ENCODE results near the gene EIF4G3. TPM values are rescaled to one million over a fixed set of nuclear protein-coding genes. Genes with fewer than 3 reads are reported as not detected.
A peak's percentile ranks its signal among the peaks of the same experiment; 100 is the strongest.
"Not testable (repeated sequence)": the region's sequence is repeated elsewhere in the genome, so short reads cannot be mapped to it uniquely, and the experiment has no call there.

EIF4G3 gene
- total and polyA plus RNA-seq, 5 experiments from 2014 or later: 4.0 to 16.5 (median 7.9) TPM

DNA sequence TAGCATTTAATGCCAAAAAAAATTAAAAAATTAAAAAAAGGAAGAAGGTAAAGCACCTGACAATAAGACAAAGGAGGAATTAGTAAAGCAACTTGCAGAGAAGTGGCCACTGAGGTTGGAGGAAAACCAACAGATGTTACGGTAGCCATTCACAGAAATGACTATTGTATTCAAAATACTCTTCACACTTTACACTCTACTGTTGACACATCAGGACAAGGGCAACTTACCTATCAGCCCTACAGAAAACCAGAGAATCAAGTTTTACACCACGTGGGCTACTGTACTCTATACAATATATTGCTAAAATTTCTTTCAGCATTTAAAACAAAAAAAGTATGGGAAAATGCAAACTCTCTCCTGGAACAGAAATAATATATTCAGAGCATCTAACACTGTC is 70.0 kb downstream of the EIF4G3 start:
- no peak overlapping the region for H3K4me3 Mint-ChIP-seq
- no peak for ATAC-seq
- H3K27me3 Mint-ChIP-seq: no peaks in the 10 kb centered on the region
- H3K4me1 Mint-ChIP-seq: no peaks in the 10 kb centered on the region
- H3K27ac Mint-ChIP-seq: peak overlapping the region in 1 of 10 donors; percentile 11
- POLR2A ChIA-PET: no interaction called here
- H3K36me3 Mint-ChIP-seq: peaks cover 6 to 21% (median 12%) of the 10 kb centered on the region in 3 donors
- no peaks in the 10 kb centered on the region for H3K9me3 Mint-ChIP-seq
- no peak for DNase-seq

DNA sequence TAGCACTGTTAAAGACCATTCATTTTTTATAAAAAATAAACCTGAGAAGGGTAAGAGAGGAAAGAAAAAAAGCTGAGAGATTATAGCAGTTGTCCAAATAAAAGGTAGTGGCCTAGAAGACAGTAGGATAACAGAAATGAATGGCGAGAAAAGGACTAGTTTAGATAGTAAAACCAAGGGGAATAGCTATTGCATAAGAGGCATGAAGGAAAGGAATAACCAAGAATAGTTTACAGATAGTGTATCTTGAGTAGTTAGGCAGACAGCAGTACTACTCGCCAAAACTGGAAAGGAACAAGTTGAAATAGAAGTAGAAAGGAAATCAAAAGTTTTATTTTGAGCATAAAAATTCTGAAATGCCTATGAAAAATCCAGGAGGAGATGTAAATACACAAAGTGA is 70.5 kb downstream of the EIF4G3 start:
- ATAC-seq: no peak
- Mint-ChIP-seq H3K4me1 (no peaks in the 10 kb centered on the region), H3K4me3 (no peak overlapping the region), H3K9me3 (no peaks in the 10 kb centered on the region), H3K27me3 (no peaks in the 10 kb centered on the region), H3K36me3 (peaks cover 6 to 21% (median 12%) of the 10 kb centered on the region in 3 donors), H3K27ac (peak overlapping the region in 1 of 10 donors; percentile 11)
- DNase-seq: no peak
- POLR2A ChIA-PET: interaction anchor here (0.6 kb wide), 1 partner anchor 11 kb away, joined by 5 read pairs; no protein-coding TSS in a partner anchor

DNA sequence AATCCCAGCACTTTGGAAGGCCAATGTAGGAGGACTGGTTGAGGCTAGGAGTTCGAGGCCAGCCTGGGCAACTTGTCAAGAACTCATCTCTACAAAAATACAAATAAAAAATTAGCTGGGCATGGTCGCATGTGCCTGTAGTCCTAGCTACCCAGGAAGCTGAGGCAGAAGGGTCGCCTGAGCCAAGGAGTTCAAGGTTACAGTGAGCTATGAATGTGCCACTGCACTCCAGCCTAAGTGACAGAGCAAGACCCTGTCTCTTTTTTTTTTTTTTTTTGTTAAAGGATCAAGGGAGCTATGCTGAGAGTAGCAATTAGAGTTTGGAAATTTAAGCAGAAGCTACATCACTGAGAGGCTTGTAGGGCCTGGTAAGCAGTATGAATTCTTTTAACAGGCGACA is 70.9 kb downstream of the EIF4G3 start:
- no peak for DNase-seq
- peaks cover 0 to 1% (median 0%) of the 10 kb centered on the region in 4 donors for H3K4me1 Mint-ChIP-seq
- no peak overlapping the region for H3K27ac Mint-ChIP-seq
- H3K27me3 Mint-ChIP-seq: no peaks in the 10 kb centered on the region
- POLR2A ChIA-PET: interaction anchor here (0.6 kb wide), 1 partner anchor 11 kb away, joined by 5 read pairs; no protein-coding TSS in a partner anchor
- ATAC-seq: no peak
- peaks cover 6 to 21% (median 14%) of the 10 kb centered on the region in 3 donors for H3K36me3 Mint-ChIP-seq
- no peak overlapping the region for H3K4me3 Mint-ChIP-seq
- H3K9me3 Mint-ChIP-seq: no peaks in the 10 kb centered on the region

DNA sequence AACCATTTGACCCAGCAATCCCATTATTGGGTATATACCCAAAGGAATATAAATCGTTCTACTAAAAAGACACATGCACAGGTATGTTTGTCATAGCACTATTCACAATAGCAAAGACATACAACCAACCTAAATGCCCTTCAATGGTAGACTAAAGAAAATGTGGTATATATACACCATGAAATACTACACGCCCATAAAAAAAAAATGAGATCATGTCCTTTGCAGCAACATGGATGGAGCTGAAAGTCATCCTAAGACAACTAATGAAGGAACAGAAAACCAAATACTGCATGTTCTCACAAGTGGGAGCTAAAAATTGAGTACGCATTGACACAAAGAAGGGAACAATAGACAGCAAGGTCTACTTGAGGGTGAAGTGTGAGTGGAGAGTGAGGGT is 72.0 kb downstream of the EIF4G3 start:
- no peaks in the 10 kb centered on the region for H3K27me3 Mint-ChIP-seq
- POLR2A ChIA-PET: no interaction called here
- H3K36me3 Mint-ChIP-seq: peaks cover 6 to 21% (median 17%) of the 10 kb centered on the region in 3 donors
- no peak overlapping the region for H3K4me3 Mint-ChIP-seq
- DNase-seq (no peak), ATAC-seq (no peak)
- no peaks in the 10 kb centered on the region for H3K9me3 Mint-ChIP-seq
- peaks cover 0 to 7% (median 0%) of the 10 kb centered on the region in 4 donors for H3K4me1 Mint-ChIP-seq
- H3K27ac Mint-ChIP-seq: no peak overlapping the region

DNA sequence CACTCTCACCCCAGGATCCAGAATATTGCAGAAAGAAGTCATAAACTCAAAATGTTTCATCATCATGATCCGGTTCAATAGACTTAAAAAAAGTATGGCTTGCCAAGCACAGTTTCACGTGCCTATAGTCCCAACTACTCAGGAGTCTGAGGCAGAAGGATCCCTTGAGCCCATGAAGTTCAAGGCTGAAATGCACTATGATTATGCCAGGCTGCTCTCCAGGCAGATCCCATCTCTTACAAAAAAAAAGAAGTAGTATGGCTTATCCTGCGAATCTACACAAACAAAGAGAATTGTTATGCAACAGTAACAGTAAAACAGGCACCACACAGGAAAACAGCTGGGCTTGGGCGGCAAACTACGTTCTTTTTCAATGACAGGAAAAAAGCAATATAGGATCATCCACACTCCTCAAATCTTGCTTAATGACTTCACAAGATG is 76.2 kb downstream of the EIF4G3 start:
- H3K27ac Mint-ChIP-seq: no peak overlapping the region
- ATAC-seq (no peak), DNase-seq (no peak)
- H3K4me1 Mint-ChIP-seq: peaks cover 0 to 13% (median 0%) of the 10 kb centered on the region in 4 donors
- H3K4me3 Mint-ChIP-seq: no peak overlapping the region
- no peaks in the 10 kb centered on the region for H3K9me3 Mint-ChIP-seq
- no peaks in the 10 kb centered on the region for H3K27me3 Mint-ChIP-seq
- POLR2A ChIA-PET: no interaction called here
- peaks cover 6 to 40% (median 19%) of the 10 kb centered on the region in 3 donors for H3K36me3 Mint-ChIP-seq

DNA sequence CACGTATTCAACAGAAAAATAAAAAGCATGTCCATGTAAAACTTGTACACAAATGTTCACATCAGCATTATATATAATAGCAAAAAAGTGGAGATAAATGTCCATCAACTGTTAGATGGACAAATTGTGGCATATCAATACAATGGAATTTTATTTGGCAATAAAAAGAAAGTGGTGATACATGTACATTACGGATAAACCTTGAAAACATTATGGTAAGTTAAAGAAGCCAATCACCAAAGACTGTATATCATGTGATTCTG is 76.9 kb downstream of the EIF4G3 start:
- ATAC-seq: no peak
- H3K36me3 Mint-ChIP-seq: peaks cover 6 to 37% (median 16%) of the 10 kb centered on the region in 3 donors
- peaks cover 0 to 3% (median 0%) of the 10 kb centered on the region in 9 donors for H3K9me3 Mint-ChIP-seq
- no peaks in the 10 kb centered on the region for H3K27me3 Mint-ChIP-seq
- POLR2A ChIA-PET: no interaction called here
- H3K4me1 Mint-ChIP-seq: peaks cover 0 to 13% (median 0%) of the 10 kb centered on the region in 4 donors
- H3K27ac Mint-ChIP-seq: no peak overlapping the region
- H3K4me3 Mint-ChIP-seq: no peak overlapping the region
- DNase-seq: no peak

DNA sequence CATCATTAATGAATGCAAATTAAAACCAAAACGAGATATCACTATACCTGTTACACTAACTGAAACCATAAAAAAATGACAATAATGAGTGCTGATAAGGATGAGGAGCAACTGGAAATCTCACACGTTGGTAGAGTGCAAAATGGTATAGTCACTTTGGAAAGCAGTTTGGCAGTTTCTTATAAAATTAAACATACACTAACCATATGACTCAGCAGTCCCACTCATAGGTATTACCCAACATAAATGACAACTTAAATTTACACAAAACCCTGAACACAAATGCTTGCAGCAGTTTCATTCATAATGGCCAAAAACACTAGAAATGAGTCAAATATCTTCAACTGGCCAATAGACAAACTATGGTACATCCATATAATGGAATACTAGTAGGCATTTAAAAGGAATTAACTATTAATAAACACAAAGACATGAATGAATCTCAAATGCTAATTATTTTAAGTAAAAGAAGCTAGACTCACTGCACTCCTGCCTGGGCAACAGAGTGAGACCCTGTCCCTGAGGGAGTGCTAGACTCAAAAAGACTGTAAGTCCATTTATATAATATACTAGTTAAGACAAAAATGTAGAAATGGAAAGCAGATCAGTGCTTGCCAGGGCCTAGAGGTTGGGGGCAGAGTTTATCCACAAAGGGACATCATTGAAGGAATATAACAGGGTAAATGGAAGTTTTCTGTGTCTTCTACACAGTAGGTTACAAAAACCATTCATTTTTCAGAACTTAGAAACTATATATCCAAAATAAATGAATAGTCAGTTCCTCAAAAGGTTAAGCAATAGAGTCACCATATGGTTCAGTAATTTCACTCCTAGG is 77.4 kb downstream of the EIF4G3 start:
- POLR2A ChIA-PET: no interaction called here
- H3K9me3 Mint-ChIP-seq: peaks cover 0 to 4% (median 0%) of the 10 kb centered on the region in 9 donors
- DNase-seq (no peak), ATAC-seq (no peak)
- no peaks in the 10 kb centered on the region for H3K27me3 Mint-ChIP-seq
- H3K36me3 Mint-ChIP-seq: peaks cover 6 to 32% (median 16%) of the 10 kb centered on the region in 3 donors
- no peak overlapping the region for H3K27ac Mint-ChIP-seq
- H3K4me3 Mint-ChIP-seq: no peak overlapping the region
- H3K4me1 Mint-ChIP-seq: peaks cover 0 to 13% (median 0%) of the 10 kb centered on the region in 4 donors

DNA sequence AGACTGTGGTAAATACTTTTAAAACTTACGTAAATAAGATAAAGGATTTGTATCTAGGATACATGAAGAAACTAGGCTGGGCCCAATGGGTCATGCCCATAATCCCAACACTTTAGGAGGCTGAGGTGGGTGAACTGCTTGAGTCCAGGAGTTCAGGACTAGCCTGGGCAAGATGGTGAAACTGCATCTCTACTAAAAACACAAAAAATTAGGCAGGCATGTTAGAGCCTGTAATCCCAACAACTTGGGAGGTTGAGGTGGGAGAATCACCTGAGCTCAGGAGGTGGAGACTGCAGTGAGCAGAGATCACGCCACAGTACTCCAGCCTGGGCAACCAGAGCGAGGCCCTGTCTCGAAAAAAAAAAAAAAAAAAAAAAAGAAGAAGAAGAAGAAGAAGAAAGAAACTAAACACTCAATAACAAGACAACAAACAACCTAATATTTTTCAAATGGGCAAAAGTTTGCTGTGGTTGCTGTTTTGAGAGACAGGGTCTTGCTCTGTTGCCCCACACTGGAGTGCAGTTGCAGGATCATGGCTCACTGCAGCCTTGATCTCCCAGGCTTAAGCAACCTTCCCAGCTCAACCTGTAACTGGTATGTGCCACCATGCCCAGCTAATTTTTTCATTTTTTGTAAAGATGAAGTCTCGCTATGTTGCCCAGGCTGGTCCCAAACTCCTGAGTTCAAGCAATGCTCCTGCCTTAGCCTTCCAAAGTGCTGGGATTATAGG is 78.3 kb downstream of the EIF4G3 start:
- no peaks in the 10 kb centered on the region for H3K27me3 Mint-ChIP-seq
- H3K9me3 Mint-ChIP-seq: peaks cover 0 to 4% (median 0%) of the 10 kb centered on the region in 9 donors
- H3K4me1 Mint-ChIP-seq: peaks cover 0 to 13% (median 0%) of the 10 kb centered on the region in 4 donors
- H3K36me3 Mint-ChIP-seq: peaks cover 0 to 29% (median 15%) of the 10 kb centered on the region in 3 donors
- no peak overlapping the region for H3K4me3 Mint-ChIP-seq
- ATAC-seq (no peak), DNase-seq (no peak)
- peak overlapping the region in 1 of 10 donors; percentile 2 for H3K27ac Mint-ChIP-seq
- POLR2A ChIA-PET: no interaction called here

DNA sequence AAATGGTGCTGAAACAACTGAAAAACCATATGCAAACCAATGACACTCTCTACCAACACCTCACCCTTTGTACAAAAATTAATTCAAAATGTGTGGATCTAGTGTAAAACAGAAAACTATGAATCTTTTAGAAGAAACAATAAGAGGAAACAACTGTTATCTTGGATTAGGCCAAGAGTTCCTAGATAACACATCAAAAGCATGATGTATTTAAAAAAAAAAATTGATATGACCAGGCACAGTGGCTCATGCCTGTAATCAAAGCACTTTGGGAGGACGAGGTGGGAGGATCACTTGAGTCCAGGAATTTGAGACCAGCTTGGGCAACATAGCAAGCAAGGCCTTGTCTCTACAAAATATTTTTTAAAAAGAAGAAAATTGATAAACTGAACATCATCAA is 79.0 kb downstream of the EIF4G3 start:
- Mint-ChIP-seq H3K9me3 (peaks cover 0 to 4% (median 0%) of the 10 kb centered on the region in 9 donors), H3K27me3 (no peaks in the 10 kb centered on the region), H3K4me1 (peaks cover 0 to 13% (median 0%) of the 10 kb centered on the region in 4 donors), H3K4me3 (no peak overlapping the region), H3K27ac (peak overlapping the region in 2 of 10 donors; percentile 2 to 3), H3K36me3 (peaks cover 0 to 31% (median 17%) of the 10 kb centered on the region in 3 donors)
- ATAC-seq: no peak
- POLR2A ChIA-PET: no interaction called here
- no peak for DNase-seq

DNA sequence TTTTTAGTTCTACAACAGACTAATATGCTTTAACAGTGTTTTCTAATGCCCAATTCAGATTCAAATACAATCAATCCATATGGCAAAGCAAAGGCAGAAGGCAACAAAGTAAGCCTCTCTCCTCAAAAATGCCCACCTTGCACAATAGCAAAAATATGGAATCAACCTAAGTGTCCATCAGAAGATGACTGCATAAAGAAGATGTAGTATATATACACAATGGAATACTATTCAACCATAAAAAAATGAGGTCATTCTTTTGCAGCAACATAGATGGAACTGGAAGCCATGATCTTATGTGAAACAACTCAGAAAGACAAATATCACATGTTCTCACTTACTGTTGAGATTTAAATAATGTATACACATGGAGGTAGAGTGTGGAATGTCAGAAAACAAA is 80.7 kb downstream of the EIF4G3 start:
- H3K4me1 Mint-ChIP-seq: peaks cover 0 to 23% (median 0%) of the 10 kb centered on the region in 4 donors
- peaks cover 0 to 4% (median 0%) of the 10 kb centered on the region in 9 donors for H3K9me3 Mint-ChIP-seq
- no peaks in the 10 kb centered on the region for H3K27me3 Mint-ChIP-seq
- peaks cover 0 to 31% (median 17%) of the 10 kb centered on the region in 3 donors for H3K36me3 Mint-ChIP-seq
- DNase-seq (no peak), ATAC-seq (no peak)
- no peak overlapping the region for H3K4me3 Mint-ChIP-seq
- POLR2A ChIA-PET: no interaction called here
- no peak overlapping the region for H3K27ac Mint-ChIP-seq

DNA sequence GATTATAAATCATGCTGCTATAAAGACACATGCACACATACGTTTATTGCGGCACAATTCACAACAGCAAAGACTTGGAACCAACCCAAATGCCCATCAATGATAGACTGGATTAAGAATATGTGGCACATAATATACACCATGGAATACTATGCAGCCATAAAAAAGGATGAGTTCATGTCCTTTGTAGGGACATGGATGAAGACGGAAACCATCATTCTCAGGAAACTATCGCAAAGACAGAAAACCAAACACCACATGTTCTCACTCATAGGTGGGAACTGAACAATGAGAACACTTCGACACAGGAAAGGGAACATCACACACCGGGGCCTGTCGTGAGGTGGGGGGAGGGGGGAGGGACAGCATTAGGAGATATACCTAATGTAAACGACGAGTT is 82.4 kb downstream of the EIF4G3 start:
- Mint-ChIP-seq H3K4me1 (peaks cover 0 to 29% (median 2%) of the 10 kb centered on the region in 4 donors), H3K36me3 (peaks cover 0 to 26% (median 13%) of the 10 kb centered on the region in 3 donors)
- ATAC-seq, DNase-seq, H3K4me3 Mint-ChIP-seq, POLR2A ChIA-PET, H3K27me3 Mint-ChIP-seq, H3K27ac Mint-ChIP-seq, H3K9me3 Mint-ChIP-seq: not testable (repeated sequence)

DNA sequence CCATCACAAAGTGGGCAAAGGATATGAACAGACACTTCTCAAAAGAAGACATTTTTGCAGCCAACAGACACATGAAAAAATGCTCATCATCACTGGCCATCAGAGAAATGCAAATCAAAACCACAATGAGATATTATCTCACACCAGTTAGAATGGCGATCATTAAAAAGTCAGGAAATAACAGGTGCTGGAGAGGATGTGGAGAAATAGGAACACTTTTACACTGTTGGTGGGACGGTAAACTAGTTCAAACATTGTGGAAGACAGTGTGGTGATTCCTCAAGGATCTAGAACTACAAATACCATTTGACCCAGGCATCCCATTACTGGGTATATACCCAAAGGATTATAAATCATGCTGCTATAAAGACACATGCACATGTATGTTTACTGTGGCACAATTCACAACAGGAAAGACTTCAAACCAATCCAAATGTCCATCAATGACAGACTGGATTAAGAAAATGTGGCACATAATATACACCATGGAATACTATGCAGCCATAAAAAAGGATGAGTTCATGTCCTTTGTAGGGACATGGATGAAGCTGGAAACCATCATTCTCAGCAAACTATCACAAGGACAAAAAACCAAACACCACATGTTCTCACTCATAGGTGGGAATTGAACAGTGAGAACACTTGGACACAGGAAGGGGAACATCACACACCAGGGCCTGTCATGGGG is 83.3 kb downstream of the EIF4G3 start:
- DNase-seq, POLR2A ChIA-PET: not testable (repeated sequence)

More for the DNA sequence above, 83.3 kb downstream of the EIF4G3 start:
- not testable (repeated sequence) for H3K9me3 Mint-ChIP-seq, ATAC-seq, H3K4me3 Mint-ChIP-seq, H3K27ac Mint-ChIP-seq, H3K27me3 Mint-ChIP-seq
- Mint-ChIP-seq H3K36me3 (peaks cover 0 to 24% (median 15%) of the 10 kb centered on the region in 3 donors), H3K4me1 (peaks cover 0 to 29% (median 2%) of the 10 kb centered on the region in 4 donors)
